Prostate gland (tissue), 2 donors: ENCODE data around the gene UMPS. TPM values are rescaled to one million over a fixed set of nuclear protein-coding genes. Genes with fewer than 3 reads are reported as not detected.

Experiments
- DNase-seq: peaks from one replicate; pipeline ENCODE4 v3.0.0-alpha.2; 2019; ENCODE audit warnings: low spot score
- H3K27ac ChIP-seq, 2 donors: fragments of 200-600 bp; sonication (generic); 2 replicates each; pipeline ENCODE4 v1.5.1; 2017 to 2019
- H3K27me3 ChIP-seq: fragments of 200-600 bp; sonication (generic); replicated peaks from 2 replicates; pipeline ENCODE4 v1.5.1; 2019; ENCODE audit not compliant: insufficient read depth
- H3K36me3 ChIP-seq, 2 donors: fragments of 200-600 bp; sonication (generic); 1 replicate in 1 of 2; 2 replicates in 1 of 2; pipeline versions ENCODE4 v1.5.1 to v1.8.1; 2017 to 2019
- H3K4me1 ChIP-seq: fragments of 200-600 bp; sonication (generic); replicated peaks from 2 replicates; pipeline ENCODE4 v1.5.1; 2019
- H3K4me3 ChIP-seq, 2 donors: fragments of 200-600 bp; sonication (generic); 2 replicates each; pipeline ENCODE4 v1.5.1; 2017 to 2019
- H3K9me3 ChIP-seq: fragments of 200-600 bp; sonication (generic); 2 replicates; pipeline ENCODE4 v1.5.1; 2017
- POLR2A ChIP-seq: fragments of 450-650 bp; IDR thresholded peaks from one replicate; pipeline ENCODE4 v1.6.1; 2016; ENCODE audit warnings: antibody characterized with exemption, mild to moderate bottlenecking
- POLR2AphosphoS5 ChIP-seq: sonication (generic); formaldehyde crosslinking; IDR thresholded peaks from one replicate; pipeline ENCODE4 v1.6.1; 2017; ENCODE audit warnings: antibody characterized with exemption
- WGBS: methylation state at CpG from one replicate; pipeline ENCODE4 v1.1.5; 2018; 5-methylcytosine and 5-hydroxymethylcytosine counted together
- intact Hi-C: fragments of 100-400 bp; cut with DNase I; formaldehyde crosslinking; loops from one replicate; pipeline ENCODE4 v1.14.2; 2022
- total RNA-seq, 2 donors: library from RNA; depleted of rRNA; stranded (reverse); fragments of >200 nt; gene quantifications; one replicate each; pipeline ENCODE4 v1.1.0, GENCODE V29; 2016
- TF ChIP-seq, protein P1 (sequence below), 4 experiments: fragments of 200-600 bp in 2 of 4; fragments of 450-650 bp in 2 of 4; sonication (generic) in 2 of 4; IDR thresholded peaks; 1 replicate in 3 of 4; 2 replicates in 1 of 4; pipeline ENCODE4 v1.5.1; 2016 to 2019; ENCODE audit warnings: antibody characterized with exemption in 4 of 4, mild to moderate bottlenecking in 2 of 4, moderate library complexity in 2 of 4

Gene UMPS
- 10 to 100 TPM; 22.2 to 23.5 TPM for total RNA-seq

DNA sequence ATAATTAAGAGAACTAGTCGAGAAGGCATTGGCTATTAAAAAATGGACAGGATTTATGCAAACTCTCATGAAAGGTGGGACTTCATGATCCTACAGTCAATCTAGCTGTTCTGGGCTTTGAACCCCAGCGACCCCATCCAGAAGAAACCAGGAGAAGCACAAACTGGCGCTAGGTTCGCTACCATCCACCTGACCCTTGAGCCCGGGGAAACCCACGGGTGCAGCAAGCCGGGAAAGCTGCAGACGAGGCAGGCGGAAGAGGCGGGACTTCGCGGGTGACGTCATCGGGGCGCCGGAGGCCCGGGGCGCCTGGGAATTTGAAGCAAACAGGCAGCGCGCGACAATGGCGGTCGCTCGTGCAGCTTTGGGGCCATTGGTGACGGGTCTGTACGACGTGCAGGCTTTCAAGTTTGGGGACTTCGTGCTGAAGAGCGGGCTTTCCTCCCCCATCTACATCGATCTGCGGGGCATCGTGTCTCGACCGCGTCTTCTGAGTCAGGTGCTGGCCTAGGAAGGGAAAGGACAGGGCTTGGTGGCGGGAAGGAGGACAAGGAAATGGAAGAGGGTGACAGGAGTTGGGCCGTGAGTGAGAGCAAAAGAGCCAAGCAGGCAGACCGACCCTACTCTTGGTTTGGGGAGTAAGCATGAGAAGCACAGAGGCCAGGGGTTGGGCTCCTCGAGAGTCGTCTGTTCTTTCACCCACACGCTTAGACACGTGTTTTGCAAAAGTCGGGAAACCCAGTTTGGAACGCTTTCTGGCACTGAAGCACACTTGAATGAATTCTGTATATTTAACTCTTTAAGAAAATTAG, at the start of gene UMPS:
UMPS (plus strand) TSS at position 324 of the 812 bp plus-strand sequence; CDS start at position 344, 20 bp downstream.
- WGBS = under 1% methylated on average over 39 of the region's 44 CpGs
- Histone ChIP-seq H3K36me3 (no peaks in the 10 kb centered on the region), H3K27ac (peak within 1 kb of the TSS; percentile 37 to 59), H3K27me3 (no peaks in the 10 kb centered on the region), H3K4me3 (peak within 1 kb of the TSS; percentile 74 to 79), H3K9me3 (no peaks in the 10 kb centered on the region), H3K4me1 (peaks cover 3% of the 10 kb centered on the region)
- peak; percentile 47 for TF ChIP-seq POLR2A
- TF ChIP-seq, protein P1, sequence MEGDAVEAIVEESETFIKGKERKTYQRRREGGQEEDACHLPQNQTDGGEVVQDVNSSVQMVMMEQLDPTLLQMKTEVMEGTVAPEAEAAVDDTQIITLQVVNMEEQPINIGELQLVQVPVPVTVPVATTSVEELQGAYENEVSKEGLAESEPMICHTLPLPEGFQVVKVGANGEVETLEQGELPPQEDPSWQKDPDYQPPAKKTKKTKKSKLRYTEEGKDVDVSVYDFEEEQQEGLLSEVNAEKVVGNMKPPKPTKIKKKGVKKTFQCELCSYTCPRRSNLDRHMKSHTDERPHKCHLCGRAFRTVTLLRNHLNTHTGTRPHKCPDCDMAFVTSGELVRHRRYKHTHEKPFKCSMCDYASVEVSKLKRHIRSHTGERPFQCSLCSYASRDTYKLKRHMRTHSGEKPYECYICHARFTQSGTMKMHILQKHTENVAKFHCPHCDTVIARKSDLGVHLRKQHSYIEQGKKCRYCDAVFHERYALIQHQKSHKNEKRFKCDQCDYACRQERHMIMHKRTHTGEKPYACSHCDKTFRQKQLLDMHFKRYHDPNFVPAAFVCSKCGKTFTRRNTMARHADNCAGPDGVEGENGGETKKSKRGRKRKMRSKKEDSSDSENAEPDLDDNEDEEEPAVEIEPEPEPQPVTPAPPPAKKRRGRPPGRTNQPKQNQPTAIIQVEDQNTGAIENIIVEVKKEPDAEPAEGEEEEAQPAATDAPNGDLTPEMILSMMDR (IDR thresholded peaks at IDR 0.05) = no peak
- TF ChIP-seq POLR2AphosphoS5 = peak; percentile 92
- intact Hi-C loops = no loop called here
- DNase-seq = peak; percentile 82

DNA sequence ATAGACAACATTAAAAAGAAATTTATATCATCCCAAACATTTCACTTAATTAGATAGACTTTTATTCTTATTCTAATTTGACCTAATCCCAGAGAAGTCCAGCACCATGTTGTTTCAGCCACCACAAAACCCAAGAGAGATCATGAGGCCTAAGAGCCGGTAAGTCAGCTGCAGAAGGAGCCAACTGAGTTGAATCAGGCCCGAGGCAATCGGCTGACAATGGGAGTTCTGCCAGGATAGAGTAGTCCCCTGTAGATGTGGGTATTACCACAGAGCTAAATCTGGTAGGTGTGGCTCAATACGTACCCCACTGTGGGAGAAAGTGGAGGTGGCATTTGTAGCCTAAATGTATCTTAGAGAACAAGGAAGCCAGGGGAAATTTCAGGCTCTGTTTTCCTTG, 49.7 kb upstream of the UMPS start:
- H3K9me3 ChIP-seq = no peaks in the 10 kb centered on the region
- TF ChIP-seq, protein P1 (IDR thresholded peaks at IDR 0.05) = no peak
- TF ChIP-seq POLR2AphosphoS5 (no peak), POLR2A (no peak)
- intact Hi-C loops = no loop called here
- H3K27me3 ChIP-seq = no peaks in the 10 kb centered on the region
- H3K4me1 ChIP-seq = no peaks in the 10 kb centered on the region
- no peaks in the 10 kb centered on the region for H3K36me3 ChIP-seq
- 88% methylated on average over 4 of the region's 4 CpGs for WGBS
- DNase-seq = no peak
- H3K27ac ChIP-seq = no peak overlapping the region
- no peak overlapping the region for H3K4me3 ChIP-seq

DNA sequence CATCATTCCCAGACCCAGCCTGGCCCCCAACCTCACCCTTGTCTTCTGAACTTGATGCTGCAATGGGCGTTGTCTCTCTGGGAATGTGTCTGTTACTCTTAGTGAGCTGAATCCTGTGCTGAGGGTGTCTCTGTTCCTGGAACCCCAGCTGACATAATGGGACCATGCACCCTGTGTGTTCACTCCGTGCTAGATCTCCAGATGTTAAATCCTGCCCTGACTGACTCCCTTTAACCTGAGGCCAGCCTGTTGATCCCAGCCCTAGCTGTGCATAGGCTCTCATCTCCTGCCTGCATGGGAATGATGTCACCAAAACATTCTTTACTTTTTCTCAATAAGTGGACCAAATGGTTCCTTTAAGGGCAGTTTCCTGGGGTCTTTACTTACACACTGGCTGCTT, 48.0 kb upstream of the UMPS start:
- intact Hi-C loops = no loop called here

DNA sequence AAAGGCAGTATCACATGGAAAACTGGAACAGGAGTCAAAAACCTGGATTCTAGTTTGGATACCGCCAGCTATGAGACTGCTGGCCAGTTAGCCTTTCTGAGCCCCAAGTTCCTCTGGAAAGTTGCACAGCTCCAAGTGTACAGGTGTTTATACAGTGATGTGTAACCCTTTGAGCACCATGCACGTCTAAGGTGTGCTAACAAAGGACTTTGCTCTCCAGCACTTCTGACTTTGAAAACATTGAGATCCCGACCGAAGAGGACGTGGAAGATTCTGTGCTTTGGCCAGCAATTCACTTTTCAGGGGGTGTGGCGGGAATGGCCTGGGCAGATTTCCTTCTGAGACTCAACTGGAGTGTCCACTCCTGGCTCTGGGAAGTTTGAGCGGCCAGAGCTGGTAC, 45.8 kb upstream of the UMPS start:
- WGBS = 92% methylated on average over 7 of the region's 7 CpGs
- Histone ChIP-seq H3K36me3 (no peaks in the 10 kb centered on the region), H3K4me1 (no peaks in the 10 kb centered on the region), H3K27ac (no peak overlapping the region), H3K4me3 (no peak overlapping the region), H3K9me3 (no peaks in the 10 kb centered on the region), H3K27me3 (no peaks in the 10 kb centered on the region)
- no peak for TF ChIP-seq POLR2AphosphoS5
- TF ChIP-seq, protein P1 (IDR thresholded peaks at IDR 0.05) = no peak
- TF ChIP-seq POLR2A = no peak
- DNase-seq = no peak
- intact Hi-C loops = no loop called here

More for the DNA sequence above, 48.0 kb upstream of the UMPS start:
- Histone ChIP-seq H3K4me1 (no peaks in the 10 kb centered on the region), H3K9me3 (no peaks in the 10 kb centered on the region), H3K27me3 (no peaks in the 10 kb centered on the region), H3K36me3 (no peaks in the 10 kb centered on the region), H3K27ac (no peak overlapping the region), H3K4me3 (no peak overlapping the region)
- WGBS = 89% methylated on average over 2 of the region's 2 CpGs
- TF ChIP-seq POLR2A = no peak
- TF ChIP-seq, protein P1 (IDR thresholded peaks at IDR 0.05) = no peak
- no peak for TF ChIP-seq POLR2AphosphoS5
- DNase-seq = no peak

DNA sequence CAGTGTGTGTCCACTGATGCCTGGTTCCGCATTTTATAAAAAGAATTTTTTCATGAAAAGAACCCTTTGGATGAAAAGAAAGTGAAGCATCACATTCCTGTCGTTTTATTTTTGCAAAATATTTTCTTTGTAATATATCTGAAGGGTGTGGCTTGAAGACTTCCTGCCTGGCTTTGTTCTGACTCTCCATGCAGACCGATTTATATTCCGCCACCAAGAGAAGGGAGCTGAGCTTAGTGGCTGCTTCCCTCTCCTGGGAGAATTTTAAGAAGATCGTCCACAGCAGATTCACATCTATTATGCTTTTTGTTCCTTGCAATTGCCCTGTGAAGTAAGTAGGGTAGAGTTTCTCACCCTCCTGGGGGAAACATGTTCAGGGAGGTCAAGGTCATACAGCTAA, 45.2 kb upstream of the UMPS start:
- no peaks in the 10 kb centered on the region for H3K27me3 ChIP-seq
- no peak for DNase-seq
- no peaks in the 10 kb centered on the region for H3K36me3 ChIP-seq
- TF ChIP-seq POLR2AphosphoS5 (no peak), POLR2A (no peak)
- TF ChIP-seq, protein P1 (IDR thresholded peaks at IDR 0.05) = no peak
- H3K9me3 ChIP-seq = no peaks in the 10 kb centered on the region
- no peak overlapping the region for H3K4me3 ChIP-seq
- intact Hi-C loops = no loop called here
- H3K27ac ChIP-seq = no peak overlapping the region
- WGBS = 77% methylated on average over 5 of the region's 5 CpGs
- H3K4me1 ChIP-seq = no peaks in the 10 kb centered on the region
